Ascending aorta (tissue), 2 donors: ENCODE data around the gene ZBTB7A. TPM values are rescaled to one million over a fixed set of nuclear protein-coding genes. Genes with fewer than 3 reads are reported as not detected.

ENCODE experiments used
- DNase-seq, 2 donors: peaks; one replicate each; pipeline ENCODE4 v3.0.0-alpha.2; 2019; ENCODE audit warnings: low spot score in 2 of 2
- H3K27ac ChIP-seq, 2 donors: fragments of 200-600 bp; sonication (generic); one replicate each; pipeline ENCODE4 v1.5.1; 2016 to 2017; ENCODE audit warnings: mild to moderate bottlenecking in 1 of 2
- H3K27me3 ChIP-seq: fragments of 200-600 bp; sonication (generic); one replicate; pipeline ENCODE4 v1.5.1; 2017
- H3K36me3 ChIP-seq, 2 donors: fragments of 200-600 bp; sonication (generic); one replicate each; pipeline ENCODE4 v1.5.1; 2016
- H3K4me1 ChIP-seq, 2 donors: fragments of 200-600 bp; sonication (generic); one replicate each; pipeline ENCODE4 v1.5.1; 2016 to 2017; ENCODE audit warnings: mild to moderate bottlenecking in 1 of 2
- H3K4me3 ChIP-seq, 2 donors: fragments of 200-600 bp; sonication (generic); one replicate each; pipeline ENCODE4 v1.5.1; 2016 to 2017; ENCODE audit warnings: mild to moderate bottlenecking in 1 of 2
- H3K9me3 ChIP-seq, 2 donors: fragments of 200-600 bp; sonication (generic); one replicate each; pipeline ENCODE4 v1.5.1; 2016
- intact Hi-C: fragments of 100-400 bp; cut with DNase I; formaldehyde crosslinking; loops from one replicate; pipeline ENCODE4 v1.15.1; 2023
- total RNA-seq: library from RNA; depleted of rRNA; stranded (reverse); fragments of >200 nt; gene quantifications from one replicate; pipeline ENCODE4 v1.1.0, GENCODE V29; 2016
- TF ChIP-seq, protein P1 (sequence below), 3 experiments: fragments of 200-600 bp in 2 of 3; fragments of 450-650 bp in 1 of 3; sonication (generic) in 2 of 3; IDR thresholded peaks; one replicate each; pipeline ENCODE4 v1.5.1; 2016 to 2019; ENCODE audit warnings: antibody characterized with exemption in 3 of 3, mild to moderate bottlenecking in 1 of 3, moderate library complexity in 1 of 3

The ZBTB7A gene
- total RNA-seq, 1 donor from 2014 or later: 76.4 TPM

- H3K4me3 ChIP-seq: no peak overlapping the region
- no peaks in the 10 kb centered on the region for H3K27me3 ChIP-seq
- TF ChIP-seq, protein P1, sequence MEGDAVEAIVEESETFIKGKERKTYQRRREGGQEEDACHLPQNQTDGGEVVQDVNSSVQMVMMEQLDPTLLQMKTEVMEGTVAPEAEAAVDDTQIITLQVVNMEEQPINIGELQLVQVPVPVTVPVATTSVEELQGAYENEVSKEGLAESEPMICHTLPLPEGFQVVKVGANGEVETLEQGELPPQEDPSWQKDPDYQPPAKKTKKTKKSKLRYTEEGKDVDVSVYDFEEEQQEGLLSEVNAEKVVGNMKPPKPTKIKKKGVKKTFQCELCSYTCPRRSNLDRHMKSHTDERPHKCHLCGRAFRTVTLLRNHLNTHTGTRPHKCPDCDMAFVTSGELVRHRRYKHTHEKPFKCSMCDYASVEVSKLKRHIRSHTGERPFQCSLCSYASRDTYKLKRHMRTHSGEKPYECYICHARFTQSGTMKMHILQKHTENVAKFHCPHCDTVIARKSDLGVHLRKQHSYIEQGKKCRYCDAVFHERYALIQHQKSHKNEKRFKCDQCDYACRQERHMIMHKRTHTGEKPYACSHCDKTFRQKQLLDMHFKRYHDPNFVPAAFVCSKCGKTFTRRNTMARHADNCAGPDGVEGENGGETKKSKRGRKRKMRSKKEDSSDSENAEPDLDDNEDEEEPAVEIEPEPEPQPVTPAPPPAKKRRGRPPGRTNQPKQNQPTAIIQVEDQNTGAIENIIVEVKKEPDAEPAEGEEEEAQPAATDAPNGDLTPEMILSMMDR (IDR thresholded peaks at IDR 0.05): no peak
- no peak for DNase-seq
- intact Hi-C loops: no loop called here
- H3K4me1 ChIP-seq: no peaks in the 10 kb centered on the region
- H3K36me3 ChIP-seq: peaks cover 45 to 61% of the 10 kb centered on the region in 2 donors
- H3K27ac ChIP-seq: no peak overlapping the region
- H3K9me3 ChIP-seq: no peaks in the 10 kb centered on the region
Observed at GRCh38 chr19:4035018-4035566, 31.6 kb downstream of the ZBTB7A start.

DNA sequence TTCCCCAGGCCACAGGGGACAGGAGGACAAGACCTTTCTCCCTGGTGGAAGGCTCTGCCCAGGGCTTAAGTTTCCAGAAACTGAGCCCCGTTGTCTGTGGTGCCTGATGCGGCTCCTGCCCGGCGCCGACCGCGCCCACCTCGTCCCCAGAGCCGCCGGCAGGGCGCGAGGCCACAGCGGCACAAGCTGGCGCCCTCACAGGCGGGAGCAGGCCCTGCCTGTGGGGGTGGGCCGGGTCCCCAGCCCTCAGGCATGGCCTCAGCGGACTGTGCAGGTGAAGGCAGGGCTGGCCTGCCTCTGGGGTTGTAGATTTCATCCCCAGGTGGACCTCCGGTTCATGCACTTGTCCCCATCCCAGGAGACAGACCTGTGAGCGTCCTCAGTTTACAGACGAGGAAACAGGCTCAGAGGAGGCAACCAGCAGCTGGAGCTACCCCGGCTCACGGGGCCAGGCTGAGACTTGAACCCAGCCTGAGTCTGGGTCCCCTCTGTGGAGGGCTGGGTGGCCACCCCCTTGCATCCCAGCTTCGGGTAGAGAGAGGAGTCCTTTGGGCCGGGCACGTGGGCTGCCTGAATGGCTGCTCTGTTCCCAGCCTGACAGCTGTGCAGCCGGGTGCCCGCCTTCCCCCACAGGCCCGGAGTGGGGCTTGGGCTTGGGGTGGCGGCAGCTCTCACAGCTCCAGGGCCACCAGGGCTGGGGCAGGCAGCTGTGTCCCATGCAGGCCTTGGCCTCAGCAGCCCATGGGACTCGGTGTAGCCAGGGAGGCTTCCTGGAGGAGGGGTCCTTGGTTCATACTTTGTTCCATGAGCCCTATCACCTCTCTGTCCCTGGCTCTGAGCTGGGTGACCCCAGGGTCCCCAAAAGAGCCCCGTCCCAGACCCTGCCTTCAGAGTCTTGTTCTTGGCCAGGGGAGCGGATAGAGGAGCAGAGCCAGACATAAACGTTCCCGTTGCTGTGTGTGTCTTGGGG is 32.4 kb downstream of the ZBTB7A start:
- peaks cover 52 to 65% of the 10 kb centered on the region in 2 donors for H3K36me3 ChIP-seq
- intact Hi-C loops: no loop called here
- TF ChIP-seq, protein P1 (IDR thresholded peaks at IDR 0.05): no peak
- DNase-seq: no peak
- H3K27me3 ChIP-seq: no peaks in the 10 kb centered on the region
- no peaks in the 10 kb centered on the region for H3K9me3 ChIP-seq
- H3K27ac ChIP-seq: no peak overlapping the region
- no peaks in the 10 kb centered on the region for H3K4me1 ChIP-seq
- no peak overlapping the region for H3K4me3 ChIP-seq

GRCh38 chr19:4033028-4033956 is 33.4 kb downstream of the ZBTB7A start:
- H3K4me1 ChIP-seq: no peaks in the 10 kb centered on the region
- intact Hi-C loops: no loop called here
- H3K4me3 ChIP-seq: no peak overlapping the region
- H3K36me3 ChIP-seq: peaks cover 56 to 72% of the 10 kb centered on the region in 2 donors
- no peaks in the 10 kb centered on the region for H3K9me3 ChIP-seq
- no peaks in the 10 kb centered on the region for H3K27me3 ChIP-seq
- no peak overlapping the region for H3K27ac ChIP-seq
- no peak for DNase-seq
- TF ChIP-seq, protein P1 (IDR thresholded peaks at IDR 0.05): no peak

DNA sequence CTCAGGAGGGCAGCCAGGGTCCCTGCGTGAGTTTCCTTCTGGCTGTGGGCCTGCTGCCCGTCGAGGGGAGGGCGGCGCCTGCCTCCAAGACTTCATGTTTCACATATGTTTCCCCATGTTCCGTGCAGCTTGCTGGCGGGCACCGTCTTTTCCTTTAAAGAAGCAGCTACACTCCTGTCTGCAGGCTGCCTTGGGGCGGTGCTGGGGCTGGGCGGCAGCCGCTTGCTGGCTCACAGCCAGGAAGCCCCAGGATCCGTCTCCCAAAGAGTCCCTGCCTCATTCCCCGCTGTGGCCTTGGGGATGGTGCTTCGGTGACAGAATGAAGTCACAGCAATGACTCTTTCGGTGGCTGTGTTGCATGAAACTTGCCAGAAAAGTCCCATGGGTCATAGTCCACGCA is 34.3 kb downstream of the ZBTB7A start:
- intact Hi-C loops: no loop called here
- H3K27ac ChIP-seq: no peak overlapping the region
- H3K4me1 ChIP-seq: no peaks in the 10 kb centered on the region
- no peaks in the 10 kb centered on the region for H3K27me3 ChIP-seq
- no peak for DNase-seq
- H3K4me3 ChIP-seq: no peak overlapping the region
- H3K36me3 ChIP-seq: peaks cover 55 to 72% of the 10 kb centered on the region in 2 donors
- H3K9me3 ChIP-seq: no peaks in the 10 kb centered on the region
- TF ChIP-seq, protein P1 (IDR thresholded peaks at IDR 0.05): no peak

GRCh38 chr19:4031420-4031819 is 35.3 kb downstream of the ZBTB7A start:
- intact Hi-C loops: no loop called here
- H3K9me3 ChIP-seq: no peaks in the 10 kb centered on the region
- no peaks in the 10 kb centered on the region for H3K27me3 ChIP-seq
- no peaks in the 10 kb centered on the region for H3K4me1 ChIP-seq
- no peak overlapping the region for H3K4me3 ChIP-seq
- TF ChIP-seq, protein P1 (IDR thresholded peaks at IDR 0.05): no peak
- H3K27ac ChIP-seq: no peak overlapping the region
- no peak for DNase-seq
- peaks cover 45 to 65% of the 10 kb centered on the region in 2 donors for H3K36me3 ChIP-seq
